GM21723 (cell line): Measurements from ENCODE around the gene HPCAL1.
"Not testable (repeated sequence)": the region's sequence is repeated elsewhere in the genome, so short reads cannot be mapped to it uniquely, and the experiment has no call there.

Source experiments
- ATAC-seq: cut with Tn5 transposase; IDR thresholded peaks from one replicate; pipeline ENCODE4 v1.9.1; 2021; ENCODE audit warnings: mild to moderate bottlenecking, moderate library complexity; ENCODE audit not compliant: unreplicated experiment

Gene HPCAL1

DNA sequence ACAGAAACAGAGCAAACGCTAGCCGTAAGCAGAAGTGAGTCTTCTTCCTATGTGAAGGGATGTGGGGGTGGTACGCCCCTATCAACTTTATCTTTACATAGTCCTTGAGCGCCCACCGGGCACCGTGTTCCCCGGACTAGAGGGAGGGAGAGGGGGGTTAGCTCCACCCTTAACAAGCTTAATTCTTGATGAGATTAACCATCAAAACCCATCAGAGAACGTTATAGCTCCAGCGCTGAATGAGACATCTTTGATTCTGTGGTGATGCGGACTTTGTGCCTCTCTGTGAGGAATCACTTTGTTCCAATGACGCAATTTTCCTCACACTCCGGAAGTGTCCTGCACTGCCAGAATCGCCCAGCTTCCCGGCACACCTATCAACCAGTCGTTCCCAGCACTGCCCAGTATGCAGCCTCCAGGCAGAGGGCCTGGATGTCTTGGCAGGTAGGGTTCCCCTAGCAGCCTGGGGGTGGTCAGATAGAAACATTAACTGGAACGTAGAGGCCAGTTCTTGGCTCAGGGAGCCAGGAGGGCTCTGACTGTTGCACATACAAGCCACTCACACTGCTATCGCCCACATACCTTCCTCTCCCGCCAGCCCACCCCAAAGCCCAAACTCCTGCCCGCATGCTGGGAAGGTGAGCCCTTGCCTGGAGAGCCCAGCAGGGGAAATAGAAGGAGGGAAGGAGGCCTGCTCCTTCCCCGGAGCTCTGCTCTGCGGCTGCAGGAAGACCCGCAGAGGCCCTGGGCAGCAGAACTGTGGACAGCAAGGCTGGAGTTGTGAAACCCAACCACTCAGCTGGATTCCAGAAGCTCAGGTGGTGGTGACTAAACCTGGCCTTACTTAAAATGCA lies 147.4 kb downstream of the HPCAL1 start:
- no peak for ATAC-seq

GRCh38 chr2:10451819-10452218 lies 149.1 kb downstream of the HPCAL1 start:
- ATAC-seq, result no peak

DNA sequence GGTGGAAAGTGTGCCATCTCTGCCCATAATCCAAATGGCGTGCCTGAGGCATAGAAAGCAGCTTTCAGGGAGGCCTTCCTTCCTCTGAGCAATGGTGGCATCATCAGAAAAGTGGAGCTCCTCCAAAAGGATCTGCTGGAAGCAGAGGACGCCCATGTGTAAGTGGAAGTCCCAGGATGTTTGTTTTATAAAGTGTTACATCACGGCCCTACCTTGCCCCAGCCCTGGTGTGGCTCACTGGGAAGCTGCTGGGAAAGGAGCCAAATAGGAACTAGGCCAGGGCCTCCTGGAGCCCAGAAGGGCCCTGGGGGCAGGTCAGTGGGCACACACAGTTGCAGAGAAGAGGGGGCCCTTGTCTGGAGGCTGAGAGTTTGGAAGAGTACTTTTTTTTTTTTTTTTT lies 149.6 kb downstream of the HPCAL1 start:
- ATAC-seq, result no peak

GRCh38 chr2:10452956-10453904 lies 150.5 kb downstream of the HPCAL1 start:
- no peak for ATAC-seq

GRCh38 chr2:10453905-10454298 lies 151.2 kb downstream of the HPCAL1 start:
- ATAC-seq, result no peak

- no peak for ATAC-seq
Measured at GRCh38 chr2:10454505-10454904, 151.8 kb downstream of the HPCAL1 start.

GRCh38 chr2:10457195-10457594 lies 154.5 kb downstream of the HPCAL1 start:
- ATAC-seq, result not testable (repeated sequence)

- ATAC-seq, result no peak
Measured at GRCh38 chr2:10457846-10458598, 155.3 kb downstream of the HPCAL1 start.

GRCh38 chr2:10460366-10460796 lies 157.7 kb downstream of the HPCAL1 start:
- ATAC-seq, result no peak

- ATAC-seq, result no peak
Measured at GRCh38 chr2:10462178-10463083, 159.7 kb downstream of the HPCAL1 start.

- ATAC-seq, result no peak
Measured at GRCh38 chr2:10465910-10466309, 163.2 kb downstream of the HPCAL1 start.

- ATAC-seq, result no peak
Measured at GRCh38 chr2:10466801-10467200, 164.1 kb downstream of the HPCAL1 start.

DNA sequence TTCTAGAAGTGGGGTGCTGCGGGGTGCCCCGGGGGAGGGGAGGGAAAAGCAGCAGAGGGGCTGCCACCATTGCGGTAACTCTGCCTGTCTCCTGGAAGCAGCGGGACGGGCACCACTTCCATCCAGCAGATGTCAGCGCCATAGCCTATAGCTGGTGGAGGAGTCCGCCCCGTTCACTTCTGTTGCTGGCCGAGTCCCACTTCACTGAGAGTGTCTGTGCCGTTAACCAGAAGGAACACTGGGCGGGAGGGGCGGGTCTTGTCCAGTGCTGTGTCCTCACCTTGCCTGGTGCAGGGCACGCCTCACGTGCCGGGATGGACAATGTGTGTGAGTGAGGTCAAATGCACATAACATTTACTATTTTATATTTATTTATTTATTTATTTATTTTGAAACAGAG lies 164.7 kb downstream of the HPCAL1 start:
- ATAC-seq, result no peak

DNA sequence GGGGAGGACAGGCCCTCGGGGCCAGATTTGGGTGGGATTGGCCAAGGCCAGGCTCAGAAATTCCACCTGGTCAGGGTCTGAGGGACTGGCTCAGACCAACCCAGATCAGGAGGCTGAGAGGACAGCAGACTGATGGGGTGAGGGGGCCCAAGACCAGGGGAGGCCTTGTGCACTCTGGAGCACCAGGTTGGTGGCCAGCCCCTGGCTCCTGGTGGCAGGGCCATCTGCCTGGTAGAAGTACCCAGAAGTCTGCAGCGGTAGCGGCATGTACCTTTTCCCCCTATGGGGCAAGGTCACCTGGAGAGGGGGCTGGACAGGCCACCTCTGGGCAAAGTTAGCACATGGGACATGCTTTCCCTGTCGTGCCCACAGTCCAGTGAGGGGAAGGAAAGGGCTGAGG lies 166.6 kb downstream of the HPCAL1 start:
- no peak for ATAC-seq

- no peak for ATAC-seq
Measured at GRCh38 chr2:10469955-10470608, 167.4 kb downstream of the HPCAL1 start.

DNA sequence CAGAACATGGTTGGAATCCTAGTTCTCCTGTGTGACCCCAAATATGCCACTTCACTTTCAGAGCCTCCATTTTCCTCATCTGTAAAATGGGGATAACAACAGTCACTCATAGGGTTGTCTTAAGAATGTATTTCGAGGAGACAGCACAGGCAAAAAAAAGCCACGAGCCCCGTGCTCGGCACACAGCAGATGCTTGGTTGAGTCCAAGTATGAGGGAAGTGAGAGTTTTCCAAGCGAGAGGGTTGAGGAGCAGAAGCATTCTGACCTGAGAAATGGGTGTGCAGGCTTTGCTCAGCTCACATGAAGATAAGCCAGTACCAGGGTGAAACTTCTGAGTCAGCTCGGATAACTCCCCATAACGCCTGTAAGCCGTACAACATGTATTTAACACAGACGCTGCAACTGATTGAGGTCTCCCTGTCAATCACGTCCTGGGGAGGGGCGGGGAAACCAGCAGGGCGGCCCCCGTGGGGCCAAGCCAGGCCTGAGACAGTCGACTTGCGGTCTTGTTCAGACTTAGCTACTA lies 168.4 kb downstream of the HPCAL1 start:
- ATAC-seq, result no peak

DNA sequence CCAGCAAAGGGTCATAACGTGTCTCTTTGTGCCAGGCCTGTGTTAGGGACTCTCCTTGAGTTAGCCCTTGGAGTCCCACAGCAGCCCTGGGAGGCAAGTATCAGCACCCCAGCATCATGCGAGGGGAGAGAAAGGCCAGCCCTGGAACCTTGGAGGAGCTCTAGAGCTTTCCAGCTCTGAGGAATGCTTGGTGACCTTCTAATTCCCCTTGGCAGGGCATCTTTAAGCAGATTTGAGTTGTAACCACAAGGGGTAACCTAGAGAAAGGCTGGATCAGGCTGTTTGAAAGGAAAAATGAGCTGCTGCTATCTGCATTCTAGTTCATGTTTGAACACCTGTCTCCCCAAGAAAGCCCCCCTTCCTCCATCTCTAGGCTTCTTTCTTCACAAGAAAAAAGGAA lies 169.3 kb downstream of the HPCAL1 start:
- no peak for ATAC-seq

- ATAC-seq, result no peak
Measured at GRCh38 chr2:10473121-10473756, 170.5 kb downstream of the HPCAL1 start.

GRCh38 chr2:10475221-10475722 lies 172.6 kb downstream of the HPCAL1 start:
- ATAC-seq, result no peak
